ENCODE measurements around the gene SELE.
"Not testable (repeated sequence)": the region's sequence is repeated elsewhere in the genome, so short reads cannot be mapped to it uniquely, and the experiment has no call there.

SELE gene

DNA sequence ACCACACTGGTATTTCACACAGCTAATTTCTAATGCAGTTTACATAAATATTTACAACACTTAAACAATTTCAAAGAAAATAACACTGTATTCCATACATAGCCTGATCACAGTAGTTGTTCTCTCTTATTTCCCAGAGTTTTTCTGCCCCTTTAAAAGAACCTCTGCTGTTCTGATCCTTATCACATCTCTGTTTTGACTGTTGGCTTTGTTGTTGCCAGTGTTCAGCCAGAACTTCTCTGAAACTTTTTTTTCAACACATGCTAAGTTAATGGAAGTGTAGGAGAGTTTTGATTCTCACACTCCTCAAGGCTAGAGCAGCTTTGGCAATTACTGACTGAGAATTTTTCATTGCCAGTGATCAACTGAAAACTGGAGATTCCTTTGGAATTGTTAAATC is 11.1 kb downstream of the SELE start:
- DNase-seq: no peak

DNA sequence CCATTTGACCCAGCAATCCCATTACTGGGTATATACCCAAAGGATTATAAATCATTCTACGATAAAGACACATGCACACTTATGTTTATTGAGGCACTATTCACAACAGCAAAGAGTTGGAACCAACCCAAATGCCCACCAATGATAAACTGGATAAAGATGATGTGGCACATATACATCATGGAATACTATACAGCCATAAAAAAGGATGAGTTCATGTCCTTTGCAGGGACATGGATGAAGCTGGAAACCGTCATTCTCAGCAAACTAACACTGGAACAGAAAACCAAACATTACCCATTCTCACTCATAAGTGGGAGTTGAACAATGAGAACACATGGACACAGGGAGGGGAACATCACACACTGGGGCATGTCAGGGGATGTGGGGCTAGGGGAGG is 18.8 kb downstream of the SELE start:
- DNase-seq: not testable (repeated sequence)

DNA sequence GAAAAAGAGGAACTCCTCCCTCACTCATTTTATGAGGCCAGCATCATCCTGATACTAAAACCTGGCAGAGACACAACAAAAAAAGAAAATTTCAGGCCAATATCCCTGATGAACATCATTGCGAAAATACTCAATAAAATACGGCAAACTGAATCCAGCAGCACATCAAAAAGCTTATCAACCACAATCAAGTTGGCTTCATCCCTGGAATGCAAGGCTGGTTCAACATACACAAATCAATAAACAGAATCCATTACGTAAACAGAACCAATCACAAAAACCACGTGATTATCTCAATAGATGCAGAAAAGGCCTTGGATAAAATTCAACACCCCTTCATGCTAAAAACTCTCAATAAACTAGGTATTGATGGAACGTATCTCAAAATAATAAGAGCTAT is 20.8 kb downstream of the SELE start:
- DNase-seq: not testable (repeated sequence)

DNA sequence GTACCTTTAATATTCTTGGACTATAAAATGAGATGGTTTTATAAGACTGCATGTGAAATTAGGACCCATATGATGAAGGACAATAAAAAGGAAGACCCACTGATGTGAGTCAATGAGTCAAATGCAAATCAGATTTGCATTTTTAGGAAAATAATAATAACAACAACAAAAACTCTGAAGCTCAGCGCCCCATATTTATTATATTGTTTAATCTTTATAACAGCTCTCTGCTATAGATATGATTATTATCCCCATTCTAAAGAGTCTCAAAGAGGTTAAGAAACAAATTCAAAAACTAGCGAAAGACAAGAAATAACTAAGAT is 21.6 kb downstream of the SELE start:
- DNase-seq: no peak

DNA sequence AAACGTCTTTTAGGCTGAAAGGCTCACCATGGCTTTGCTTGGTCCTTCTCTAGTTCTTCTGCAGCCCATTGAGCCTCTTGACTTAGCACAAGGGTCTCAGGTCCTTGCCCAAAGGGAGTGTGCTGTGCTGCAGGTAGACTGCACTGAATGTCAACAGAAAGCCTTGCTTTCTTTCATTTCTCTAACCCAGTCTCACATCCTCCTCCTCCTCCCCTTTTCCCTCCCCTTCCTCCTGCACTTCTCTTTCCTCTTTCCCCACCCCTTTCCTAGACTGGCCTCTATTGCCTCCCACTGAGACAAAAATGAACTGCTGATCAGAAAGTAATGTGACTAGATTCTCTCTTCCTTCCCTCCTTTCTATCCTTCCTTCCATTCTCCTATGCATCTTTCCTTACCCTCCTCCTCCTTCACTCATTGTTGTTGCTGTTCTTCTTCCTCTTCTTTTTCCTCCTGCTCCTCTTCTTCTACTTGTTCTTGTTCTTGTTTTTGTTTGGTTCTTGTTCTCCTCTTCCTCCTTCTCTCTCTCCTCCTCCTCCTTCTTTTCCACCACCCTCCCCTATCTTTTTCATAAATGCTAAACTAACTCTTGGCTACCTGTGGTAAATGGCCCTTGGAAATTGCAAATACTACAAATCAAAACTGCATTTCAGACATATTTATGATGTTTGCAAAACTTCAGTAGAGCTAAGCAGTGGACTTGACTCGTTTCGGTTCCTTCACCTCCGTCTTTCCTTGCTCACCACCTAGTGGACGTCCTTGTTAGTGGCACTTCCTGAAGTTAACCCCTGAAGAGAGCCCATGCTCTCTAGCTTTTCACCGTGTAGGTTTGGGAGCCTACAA is 22.2 kb downstream of the SELE start, which contains the start of gene SELL:
Gene SELL, minus strand, starts transcription at position 152 of the 840 bp plus-strand sequence. Its CDS starts 122 bp downstream, at position 30.
- DNase-seq: peak in 1 of 2 experiments; percentile 16

DNA sequence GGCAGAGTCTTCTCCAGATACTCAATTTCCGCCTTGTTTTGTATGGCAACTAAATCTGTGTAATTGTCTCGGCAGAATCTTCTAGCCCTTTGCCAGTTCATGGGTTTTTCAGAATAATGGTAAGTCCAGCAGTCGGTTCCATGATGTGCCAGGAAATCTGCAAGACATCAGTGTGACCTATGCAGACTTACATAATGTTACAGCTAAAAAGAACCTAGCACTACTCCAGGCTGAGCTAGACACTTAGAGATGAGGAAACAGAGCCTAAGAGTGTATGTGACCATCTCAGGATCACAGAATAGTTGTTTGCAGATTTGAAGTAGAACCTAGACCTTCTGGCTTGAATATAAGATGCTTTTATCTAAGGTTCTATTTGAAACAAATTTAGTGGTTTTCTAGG is 25.2 kb downstream of the SELE start:
- DNase-seq: no peak

DNA sequence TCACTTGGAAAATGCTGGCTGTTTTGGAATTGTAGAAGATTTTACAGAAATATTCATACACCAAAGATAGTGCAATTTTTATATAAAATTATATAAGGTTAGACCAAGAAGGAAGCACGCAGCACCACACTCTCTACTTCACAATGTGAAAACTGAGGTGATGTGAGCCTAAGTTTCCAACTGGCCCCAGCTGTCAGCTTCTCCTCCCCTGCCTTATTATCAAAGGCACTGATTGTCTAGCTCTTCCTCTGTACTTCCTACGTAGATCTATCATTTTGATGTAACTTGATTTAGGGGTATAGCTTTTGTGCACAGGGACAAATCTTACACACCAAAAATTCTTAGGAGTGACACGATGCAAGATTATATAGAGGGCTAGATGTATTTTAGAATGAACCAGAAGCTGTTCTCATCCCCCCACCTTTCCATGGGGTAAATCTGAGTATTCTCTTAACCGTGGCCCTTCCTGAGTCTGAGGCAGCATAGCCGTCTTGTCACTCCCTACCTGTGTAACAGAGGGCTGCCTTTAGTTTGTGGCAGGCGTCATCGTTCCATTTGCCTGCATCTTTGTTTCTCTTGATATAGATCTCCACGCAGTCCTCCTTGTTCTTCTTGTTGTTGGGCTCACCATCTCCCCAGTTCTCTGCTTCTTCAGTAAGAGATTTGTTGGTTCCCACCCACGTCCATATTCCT is 25.8 kb downstream of the SELE start:
- DNase-seq: no peak

DNA sequence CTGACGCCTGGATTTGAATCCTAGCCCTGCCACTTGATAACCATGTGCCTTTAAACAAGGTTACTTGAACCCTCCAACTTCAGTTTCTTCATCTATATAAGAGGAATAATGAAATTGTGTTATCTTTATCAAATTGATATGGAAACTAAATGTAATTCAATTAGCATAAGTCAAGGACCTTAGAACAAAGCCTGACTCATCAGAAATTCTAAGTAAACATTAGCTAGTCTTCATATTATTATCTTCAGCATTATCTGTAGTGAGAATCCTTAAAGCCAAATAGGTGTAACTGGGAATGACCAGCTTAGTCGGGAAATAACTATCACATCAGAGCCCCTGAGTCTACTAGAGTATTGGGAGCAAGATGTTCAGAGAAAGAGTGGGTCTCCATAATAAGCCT is 29.1 kb downstream of the SELE start:
- DNase-seq: no peak

DNA sequence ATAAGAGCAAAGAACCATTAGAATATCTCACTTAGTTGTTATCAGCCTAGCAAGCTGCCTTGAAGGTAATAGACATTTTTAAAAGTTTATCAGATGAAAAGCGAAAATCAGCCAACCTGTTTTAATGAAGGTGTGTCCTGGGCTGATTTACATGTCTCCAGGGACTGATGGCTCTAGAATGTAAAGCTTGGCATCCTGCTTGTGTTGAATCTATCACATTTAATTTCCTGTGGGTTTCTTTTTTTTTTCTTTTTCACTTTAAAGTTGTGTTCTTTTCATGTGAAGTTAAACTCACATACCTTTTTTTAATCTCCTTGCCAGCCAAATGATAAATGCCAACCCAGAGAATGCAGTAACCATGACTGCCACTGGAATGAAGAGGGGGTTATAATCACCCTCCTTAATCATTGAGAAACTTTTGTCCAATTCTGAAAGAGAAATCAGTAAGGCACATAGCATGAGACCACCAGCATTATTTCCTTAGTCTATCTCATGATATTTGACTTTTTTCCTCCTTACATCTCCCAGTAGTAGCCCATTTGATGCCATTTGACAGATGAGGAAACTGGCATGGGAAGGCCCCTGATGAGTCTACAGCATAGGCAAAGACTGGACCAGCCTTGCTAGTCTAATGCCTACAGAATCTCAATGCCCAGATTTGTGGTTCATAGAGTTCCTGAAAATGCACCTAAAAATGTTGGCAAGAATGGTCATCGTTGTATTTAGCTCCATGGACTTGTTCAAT is 32.4 kb downstream of the SELE start:
- DNase-seq: no peak

DNA sequence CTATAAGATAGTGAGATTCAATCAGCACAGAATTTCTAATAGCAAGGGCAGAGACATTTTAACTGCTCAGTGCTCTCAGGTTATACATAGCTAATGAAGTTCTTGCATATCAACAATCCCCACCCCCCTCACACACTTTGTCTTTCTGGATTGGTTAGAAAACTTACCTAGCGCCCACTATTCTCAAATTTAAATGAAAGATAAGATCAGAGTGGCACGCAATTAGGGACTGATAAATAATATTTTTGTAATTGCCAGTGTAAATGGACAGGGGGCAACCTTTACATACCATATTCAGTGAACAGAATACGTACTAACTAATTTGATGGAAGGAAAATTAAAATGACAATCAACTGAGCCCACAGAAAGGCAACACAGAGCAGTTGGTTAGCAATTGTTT is 34.2 kb downstream of the SELE start:
- no peak for DNase-seq

DNA sequence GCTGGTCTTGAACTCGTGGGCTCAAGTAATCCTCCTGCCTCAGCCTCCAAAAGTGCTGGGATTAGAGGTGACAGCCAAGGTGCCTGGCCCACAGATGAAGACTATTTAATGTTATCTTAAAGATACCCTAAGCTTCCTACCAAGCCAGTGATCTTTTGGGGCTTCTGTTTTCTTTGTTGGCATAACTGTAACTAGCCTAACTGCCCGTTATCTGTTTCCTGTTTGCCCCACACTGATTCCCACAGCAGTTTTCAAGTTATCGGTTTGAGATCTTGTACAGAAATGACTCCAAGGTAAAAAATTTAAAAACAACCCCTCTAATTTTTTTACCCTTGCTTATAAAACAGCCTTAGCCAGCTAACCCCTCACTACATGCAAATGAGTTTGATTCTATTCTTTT is 34.9 kb downstream of the SELE start:
- no peak for DNase-seq

DNA sequence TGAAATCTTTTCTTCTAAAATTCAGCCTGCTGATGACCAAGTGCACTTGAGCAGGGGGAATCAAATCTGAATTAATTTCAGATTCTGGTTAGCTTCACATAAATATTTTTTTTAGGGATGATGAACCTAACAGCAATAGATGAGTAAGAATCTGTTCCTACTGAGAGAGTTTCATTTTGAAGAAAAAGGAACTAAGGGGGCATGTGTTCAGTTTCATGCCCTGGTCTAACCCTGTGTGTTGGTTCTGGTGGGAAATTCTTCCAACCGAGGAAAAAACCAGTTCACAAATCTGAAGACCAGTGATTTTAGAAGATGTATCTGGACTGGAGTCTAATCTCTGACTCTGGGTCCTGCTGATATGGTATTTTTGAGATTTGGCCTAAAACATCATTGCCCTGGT is 36.1 kb downstream of the SELE start:
- no peak for DNase-seq

DNA sequence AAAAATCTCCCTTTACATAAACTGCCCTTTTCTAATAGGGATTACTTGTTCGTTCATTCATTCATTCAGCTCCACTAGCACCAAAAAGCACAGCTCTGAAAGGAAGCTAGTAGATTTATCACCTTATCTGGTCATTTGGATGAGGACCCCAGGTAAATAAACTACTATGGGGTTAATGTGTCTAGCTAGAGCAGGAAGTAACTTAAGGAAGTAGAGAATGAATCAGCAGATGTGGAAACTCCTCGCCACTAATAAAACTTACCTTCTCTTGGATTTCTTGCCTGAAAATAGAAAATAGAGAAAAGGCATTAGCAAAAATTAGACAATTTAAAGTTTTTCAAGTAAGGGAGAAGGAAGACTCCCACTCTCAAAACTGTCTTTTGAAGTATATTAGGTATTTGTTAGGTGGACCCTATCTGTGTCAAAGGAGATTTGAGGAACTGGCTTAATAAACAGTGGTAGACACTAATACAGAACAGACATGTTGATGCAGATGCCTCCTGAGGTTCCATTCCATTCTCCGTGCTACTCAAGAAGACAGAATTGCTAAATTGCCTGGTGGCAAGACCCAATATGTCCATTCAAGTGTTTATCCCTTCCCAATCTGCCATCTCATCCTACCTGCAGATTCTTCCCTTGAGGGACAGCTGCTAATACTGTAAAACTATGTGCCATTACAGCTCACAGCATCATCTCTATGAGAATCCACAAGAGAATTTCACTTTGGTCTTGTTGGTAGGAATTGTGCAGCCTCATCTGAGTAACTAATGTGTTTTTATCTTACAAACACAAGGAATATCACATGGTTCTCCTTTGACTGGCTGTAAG is 37.4 kb downstream of the SELE start:
- DNase-seq: no peak

DNA sequence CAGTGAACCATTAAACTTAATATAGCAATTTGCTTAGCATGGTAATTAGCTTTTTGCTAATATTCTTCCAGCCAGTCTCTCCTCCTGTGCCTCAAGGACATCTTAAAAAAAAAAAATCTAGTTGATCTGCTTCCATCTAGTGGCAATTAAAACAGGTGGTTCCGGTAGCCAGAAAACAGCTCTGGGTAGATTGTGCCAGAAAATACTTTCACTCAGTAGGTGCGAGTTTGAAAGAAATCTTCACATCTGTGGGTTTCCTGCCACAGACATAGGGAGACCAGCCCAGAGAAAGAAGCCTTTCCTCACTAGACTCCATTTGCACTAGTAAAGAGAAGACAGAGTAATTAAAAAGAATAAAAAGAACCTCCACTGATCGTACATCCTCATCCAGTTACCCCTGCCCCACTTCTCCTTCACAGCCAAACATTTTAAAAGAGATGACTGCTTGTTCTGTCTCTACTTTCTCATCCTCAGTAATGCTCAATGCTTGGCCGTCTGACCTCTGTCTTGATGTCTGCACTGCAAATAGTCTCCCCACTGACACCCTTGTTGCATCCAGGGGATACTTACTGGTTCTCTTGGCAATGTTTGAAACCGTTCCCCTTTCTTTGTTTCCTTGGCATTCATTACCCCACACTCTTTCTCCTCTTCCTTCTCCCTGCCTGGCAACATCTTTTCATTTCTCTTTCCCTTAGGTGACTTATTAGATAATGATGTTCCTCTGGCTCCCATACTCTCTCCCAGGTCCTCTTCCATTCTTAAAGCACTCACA is 39.4 kb downstream of the SELE start:
- no peak for DNase-seq

DNA sequence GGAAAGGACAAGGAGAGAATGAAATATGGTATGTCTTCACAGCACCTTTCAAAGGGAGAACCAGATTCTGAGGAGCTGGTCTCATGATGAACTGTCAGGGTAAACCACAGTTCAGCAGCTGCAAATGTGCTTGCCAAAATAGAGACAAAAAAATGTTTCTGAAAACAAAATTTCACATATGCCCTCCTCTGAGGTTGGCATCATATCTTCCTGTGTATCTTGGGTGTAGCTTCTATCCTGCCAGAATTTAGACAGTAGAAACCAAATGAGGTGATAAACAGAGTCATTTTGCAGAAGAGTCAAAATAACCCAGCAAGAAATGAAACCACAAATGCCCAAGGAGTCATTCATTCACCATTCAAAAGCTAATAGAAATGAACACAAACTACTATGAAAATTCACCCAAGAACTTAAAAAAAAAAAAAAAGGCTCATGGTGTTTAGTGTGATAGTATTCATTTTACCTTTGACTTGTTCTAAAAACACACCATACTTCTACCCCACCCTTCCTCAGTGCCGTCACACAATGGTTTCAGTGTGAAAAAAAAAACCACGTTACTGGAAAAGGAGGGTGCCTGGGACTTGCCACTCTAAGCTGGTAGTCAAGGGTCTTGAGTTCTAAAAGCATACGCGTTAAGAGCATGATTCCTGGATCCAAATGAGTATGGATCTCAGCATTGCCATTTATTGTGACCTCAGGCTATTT is 41.0 kb downstream of the SELE start:
- no peak for DNase-seq

DNA sequence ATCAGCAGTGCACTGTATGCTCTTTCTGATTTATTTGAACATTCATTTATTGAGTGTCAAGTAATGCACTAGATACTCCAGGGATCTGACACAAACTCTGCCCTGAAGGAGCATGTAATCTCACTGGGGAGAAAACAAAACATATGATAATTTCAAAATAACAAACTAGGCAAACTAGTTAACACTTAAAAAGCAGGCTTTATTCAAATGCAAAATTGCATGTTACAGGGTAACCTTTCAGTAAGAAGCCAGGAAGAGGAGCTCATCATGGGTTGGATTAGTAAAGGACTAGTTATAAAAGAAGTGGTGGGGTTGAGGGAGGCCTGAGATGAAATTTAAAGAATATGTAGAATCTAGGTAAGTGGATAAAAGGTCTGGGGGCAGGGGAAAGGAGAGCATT is 43.4 kb downstream of the SELE start:
- DNase-seq: no peak

DNA sequence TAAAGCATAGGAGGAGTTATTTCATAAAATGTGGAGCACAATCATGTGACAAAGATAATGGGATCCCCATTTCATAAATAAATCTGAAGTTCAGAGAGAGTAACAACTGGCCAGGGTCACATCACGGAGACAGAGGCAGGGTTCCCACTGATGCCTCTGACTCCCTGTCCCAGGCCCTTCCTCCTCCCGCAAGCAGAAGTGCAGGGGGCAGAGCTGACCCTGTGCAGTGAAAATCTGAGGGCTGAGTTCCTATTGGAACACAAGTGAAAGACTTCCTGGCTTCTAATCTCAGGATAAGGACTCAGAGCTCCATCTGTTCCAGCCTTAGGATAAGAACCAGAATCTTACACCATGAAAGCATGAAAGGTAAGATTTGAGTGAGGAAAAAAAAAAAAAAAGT is 44.5 kb downstream of the SELE start:
- no peak for DNase-seq

DNA sequence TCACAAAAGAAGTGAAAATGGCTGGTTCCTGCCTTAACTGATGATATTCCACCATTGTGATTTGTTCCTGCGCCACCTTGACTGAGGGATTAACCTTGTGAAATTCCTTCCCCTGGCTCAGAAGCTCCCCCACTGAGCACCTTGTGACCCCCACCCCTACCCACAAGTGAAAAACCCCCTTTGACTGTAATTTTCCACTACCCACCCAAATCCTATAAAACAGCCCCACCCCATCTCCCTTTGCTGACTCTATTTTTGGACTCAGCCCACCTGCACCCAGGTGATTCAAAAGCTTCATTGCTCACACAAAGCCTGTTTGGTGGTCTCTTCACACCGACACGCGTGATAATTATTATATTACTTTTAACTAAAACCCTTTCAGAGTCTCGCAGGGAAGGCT is 45.5 kb downstream of the SELE start:
- not testable (repeated sequence) for DNase-seq

DNA sequence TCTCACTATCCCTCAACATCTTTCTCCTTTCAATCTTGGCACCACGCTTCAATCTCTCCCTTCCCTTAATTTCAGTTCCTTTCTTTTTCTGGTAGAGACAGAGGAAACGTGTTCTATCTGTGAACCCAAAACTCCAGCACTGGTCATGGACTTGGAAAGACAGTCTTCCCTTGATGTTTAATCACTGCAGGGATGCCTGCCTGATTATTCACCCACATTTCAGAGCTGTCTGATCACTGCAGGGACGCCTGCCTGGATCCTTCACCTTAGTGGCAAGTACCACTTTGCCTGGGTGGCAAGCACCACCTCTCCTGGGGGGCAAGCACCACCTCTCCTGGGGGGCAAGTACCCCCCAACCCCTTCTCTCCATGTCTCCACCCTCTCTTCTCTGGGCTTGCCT is 50.2 kb downstream of the SELE start:
- no peak for DNase-seq

DNA sequence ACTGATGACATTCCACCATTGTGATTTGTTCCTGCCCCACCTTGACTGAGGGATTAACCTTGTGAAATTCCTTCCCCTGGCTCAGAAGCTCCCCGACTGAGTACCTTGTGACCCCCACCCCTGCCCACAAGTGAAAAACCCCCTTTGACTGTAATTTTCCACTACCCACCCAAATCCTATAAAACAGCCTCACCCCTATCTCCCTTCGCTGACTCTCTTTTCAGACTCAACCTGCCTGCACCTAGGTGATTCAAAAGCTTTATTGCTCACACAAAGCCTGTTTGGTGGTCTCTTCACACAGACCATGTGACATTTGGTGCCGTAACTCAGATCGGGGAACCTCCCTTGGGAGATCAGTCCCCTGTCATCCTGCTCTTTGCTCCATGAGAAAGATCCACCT is 50.7 kb downstream of the SELE start:
- DNase-seq: not testable (repeated sequence)

DNA sequence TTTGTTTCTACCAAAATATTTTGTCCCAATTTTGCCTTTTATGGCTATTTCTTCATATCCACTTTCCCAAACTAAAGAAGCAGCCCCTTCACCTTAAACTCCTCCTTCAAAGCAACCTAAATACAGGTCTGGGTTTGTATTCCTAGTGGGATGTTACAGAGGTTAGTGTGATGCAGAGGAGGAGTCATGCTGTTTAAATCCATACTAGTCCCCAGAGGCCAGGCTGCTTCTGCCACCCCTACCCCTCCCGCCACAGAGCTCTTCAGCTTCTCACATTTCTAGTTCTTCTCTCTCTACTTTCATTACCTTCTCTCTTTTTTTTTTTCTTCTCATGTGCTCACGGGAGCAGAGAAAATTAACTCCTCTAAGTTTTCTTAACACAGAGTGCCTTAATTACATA is 51.8 kb downstream of the SELE start:
- DNase-seq: no peak
